ENCODE measurements around the gene ENTHD1.
"Not testable (repeated sequence)": the region's sequence is repeated elsewhere in the genome, so short reads cannot be mapped to it uniquely, and the experiment has no call there.

ENTHD1 gene

DNA sequence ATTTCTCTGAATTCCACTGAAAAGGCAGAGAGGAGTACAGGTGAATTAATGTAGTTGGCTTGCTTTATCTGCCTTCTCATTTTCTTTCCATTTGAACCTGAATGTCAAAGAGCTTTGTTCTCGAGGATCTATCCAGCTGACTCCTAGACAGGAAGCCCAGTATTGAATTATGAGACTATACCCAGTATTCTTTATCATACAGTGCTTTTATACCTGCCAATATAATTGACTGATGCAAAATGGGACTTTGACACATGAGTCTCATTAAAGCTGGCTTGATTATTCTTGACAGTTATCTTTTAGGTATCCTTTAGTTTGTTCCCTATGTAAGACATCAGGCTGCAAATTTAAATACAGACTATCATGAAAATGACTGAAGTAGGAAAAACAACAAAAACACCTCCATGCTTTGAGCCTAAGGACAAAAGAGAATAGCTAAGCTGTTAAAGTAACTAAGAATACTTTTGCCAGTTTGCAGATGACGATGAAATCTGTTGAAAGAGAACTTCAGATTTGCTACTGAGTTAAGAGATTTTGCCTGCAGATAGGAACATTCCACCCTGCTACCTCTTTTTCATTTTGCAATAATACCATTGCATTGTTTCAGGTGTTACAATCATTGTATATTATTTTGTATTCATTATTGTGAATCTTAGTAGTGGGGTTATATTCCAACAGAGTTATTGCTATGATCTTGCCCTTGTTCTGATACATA lies 117.1 kb downstream of the ENTHD1 start:
- DNase-seq: no peak

DNA sequence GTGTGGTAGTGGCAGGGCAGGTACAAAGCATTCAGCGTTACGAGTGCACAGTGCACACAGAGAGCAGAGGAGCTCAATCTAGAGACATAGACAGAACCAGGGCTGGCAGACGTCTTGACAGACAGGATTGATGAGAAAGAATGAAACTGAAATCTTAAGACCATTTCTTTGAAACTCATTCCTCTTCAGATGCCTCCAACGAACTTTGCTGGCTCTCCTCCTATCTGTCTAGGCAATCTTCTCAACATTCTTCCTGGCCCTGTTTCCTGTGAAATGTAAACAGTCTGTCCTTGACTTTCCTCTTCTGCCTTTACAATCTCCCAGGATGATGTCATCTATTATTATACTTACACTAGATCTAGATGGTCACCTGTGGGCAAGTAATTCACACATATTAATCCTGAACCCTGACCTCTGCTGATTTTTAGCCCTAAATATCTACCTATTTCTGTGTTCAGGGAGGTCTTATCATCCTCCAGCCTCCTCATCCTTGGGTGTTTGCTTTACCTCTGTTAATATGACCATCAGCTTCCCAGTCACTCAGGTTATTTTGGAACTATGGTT lies 119.5 kb downstream of the ENTHD1 start:
- DNase-seq: no peak

DNA sequence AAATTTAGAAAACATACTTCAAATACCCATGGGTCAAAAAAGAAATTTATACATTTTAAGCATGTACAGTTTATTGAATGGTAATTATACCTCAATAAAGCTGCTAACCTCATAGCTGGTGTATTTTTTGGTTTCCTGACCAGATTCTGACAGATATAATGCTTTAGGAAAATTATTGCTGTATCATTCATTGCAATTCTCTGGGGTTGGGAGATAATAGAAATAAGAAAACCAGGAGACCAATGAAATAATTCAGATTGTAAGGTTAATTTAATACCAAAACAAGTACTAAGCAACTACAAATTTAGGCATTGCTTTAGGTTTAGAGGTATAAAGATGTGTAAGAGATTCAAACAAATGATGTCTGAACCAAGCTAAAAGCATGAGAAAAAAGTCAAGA lies 120.1 kb downstream of the ENTHD1 start:
- no peak for DNase-seq

DNA sequence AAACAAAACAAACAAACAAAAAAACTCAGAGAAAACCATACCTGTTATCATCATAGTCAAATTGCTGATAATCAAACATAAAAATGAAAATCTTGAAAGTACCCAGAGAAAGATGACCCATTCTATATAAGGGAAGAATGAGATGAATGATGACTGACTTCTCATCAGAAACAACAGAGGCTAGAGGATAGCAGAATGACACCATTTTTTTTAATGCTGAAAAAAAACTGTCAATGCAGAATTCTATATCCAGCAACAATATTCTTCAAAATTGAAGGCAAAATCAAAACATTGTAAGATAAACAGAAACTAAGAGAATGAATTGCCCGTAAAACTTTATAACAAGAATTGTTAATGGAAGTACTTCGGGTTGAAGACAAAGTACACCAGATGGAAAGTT lies 122.1 kb downstream of the ENTHD1 start:
- no peak for DNase-seq

DNA sequence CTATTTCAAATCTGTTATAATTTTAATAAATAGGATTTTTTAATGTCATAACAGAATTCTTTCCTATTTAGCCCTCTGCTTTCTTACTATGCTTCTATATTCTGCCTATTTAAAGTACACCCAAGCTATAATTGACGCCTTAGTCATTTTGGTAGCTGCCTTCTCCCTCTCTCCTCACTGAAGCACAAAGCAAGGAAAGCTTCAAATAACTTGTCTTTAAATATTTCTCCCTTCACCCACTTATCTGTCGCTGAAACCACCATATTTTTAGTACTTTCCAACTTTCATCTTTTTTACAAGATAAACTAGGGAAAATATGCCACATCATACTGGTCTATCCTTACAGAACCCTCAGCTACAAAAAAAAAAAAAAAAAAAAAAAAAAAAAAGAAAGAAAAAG lies 127.9 kb downstream of the ENTHD1 start:
- DNase-seq: no peak

DNA sequence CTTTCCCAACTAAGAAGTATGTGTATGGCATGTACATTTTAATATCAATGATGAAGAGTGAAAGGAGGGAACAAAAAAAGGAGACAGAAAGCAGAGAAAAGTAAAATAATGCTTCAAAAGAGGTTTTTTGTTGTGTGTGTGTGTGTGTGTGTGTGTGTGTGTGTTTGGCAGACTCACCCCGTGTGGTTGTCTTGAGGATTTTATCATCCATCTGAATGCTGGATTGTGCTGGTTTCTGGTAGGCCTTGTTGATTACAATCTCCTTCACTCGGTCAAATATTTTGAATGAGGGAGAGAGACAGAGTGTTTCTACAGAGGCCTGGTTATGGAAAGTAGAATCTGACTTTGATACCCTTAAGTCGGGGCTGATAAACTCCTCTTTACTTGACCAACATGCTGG lies 128.5 kb downstream of the ENTHD1 start:
- no peak for DNase-seq

DNA sequence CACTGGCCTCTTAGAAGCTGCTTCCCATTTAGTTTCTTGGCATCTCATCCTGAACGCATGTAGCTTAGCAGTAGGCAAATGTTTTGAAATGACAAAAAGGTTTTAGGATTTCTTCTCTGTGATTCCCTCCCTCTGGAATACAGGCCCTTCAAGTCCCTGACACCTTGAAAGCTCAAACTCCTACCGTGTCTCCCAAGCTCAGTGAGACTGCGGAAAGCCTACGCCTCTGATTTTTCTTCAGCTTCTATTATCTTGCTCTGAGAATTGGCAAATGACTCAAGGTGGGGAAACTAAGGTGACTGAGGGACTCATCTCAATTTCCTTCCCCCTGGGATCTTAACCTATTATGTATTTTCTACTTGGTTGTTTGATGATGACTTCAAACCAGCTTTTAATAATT lies 130.3 kb downstream of the ENTHD1 start:
- no peak for DNase-seq

DNA sequence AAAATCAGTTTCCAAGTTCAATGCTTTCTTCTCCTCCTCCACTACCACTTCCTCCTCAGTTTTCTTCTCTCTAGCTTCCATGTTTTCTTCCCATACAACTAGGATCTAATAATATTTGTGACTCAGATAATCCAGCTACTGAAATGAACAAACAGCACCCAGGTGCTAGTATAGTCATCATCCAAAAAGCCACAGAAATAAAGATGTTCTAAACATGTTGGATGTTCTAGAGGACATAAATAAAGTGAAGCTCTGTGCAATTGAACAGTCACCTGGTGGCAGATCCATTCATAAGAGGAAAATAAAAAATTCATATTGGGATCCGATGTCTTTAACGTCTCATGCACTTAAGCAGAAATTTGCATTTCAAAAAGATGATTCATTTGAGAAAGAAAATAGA lies 142.8 kb downstream of the ENTHD1 start:
- no peak for DNase-seq

DNA sequence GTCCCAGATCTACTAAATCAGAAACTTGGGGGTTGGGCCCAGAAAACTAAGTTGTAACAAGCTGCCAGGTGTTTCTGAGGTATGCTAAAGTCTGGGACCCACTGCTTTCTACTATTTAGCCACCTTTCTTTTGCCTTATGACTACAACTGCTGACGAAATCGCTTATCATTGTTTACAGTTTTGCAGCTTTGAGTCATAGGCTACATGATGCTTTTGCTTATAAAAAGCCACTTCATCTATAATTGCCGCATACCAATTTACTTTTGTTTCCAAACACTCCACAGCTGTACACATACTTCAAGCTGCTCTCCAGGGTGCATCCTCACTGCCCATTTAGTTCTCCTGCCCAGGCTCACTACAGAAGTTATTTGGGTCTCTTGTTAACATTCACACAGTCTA lies 144.7 kb downstream of the ENTHD1 start:
- peak; percentile 30 for DNase-seq

DNA sequence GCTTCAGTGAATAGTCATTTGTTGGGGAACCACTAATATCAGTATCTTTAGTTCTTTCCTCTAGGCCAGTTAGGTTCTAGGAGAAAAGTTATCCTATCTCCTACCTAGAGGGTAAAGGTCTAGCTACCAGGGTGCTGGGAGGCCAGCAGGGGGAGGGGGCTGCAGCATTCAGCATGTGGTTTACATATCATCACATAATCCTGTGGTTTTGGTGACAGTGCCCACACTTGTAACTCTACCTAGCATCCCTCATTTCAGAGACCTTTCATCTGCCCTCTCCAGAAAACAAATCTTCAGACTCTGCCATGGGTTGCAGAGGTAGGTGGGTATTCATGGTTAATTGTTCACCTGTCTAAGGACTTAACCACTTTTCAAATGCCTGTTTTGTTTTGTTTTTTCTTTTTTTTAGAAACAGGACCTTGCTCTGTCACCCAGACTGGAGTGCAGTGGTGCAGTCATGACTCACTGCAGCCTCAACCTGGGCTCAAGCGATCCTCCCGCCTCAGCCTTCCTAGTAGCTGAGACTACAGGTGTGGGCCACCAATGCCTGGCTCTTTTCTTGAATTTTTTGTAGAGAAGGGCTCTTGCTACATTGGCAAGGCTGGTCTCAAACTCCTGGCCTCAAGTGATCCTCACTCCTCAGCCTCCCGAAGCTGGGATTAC lies 146.8 kb downstream of the ENTHD1 start:
- no peak for DNase-seq

DNA sequence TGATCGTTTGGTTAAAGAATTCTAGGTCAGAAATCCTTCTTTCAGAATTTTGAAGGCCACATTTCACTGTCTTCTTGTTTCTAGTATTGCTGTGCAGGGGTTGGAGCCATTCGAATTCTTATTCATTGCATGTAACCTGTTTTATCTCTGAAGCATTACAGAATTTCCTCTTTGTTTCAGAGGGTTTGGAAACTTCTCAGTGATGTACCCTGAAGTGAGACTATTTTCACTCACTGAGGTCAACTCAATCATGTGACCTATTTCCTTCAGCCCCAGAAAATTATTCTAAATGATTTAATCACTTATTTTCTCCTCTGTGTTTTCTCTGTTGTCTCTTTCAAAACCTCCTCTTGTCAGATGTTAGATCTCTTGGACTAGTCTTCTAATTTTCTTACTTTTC lies 147.8 kb downstream of the ENTHD1 start:
- no peak for DNase-seq

DNA sequence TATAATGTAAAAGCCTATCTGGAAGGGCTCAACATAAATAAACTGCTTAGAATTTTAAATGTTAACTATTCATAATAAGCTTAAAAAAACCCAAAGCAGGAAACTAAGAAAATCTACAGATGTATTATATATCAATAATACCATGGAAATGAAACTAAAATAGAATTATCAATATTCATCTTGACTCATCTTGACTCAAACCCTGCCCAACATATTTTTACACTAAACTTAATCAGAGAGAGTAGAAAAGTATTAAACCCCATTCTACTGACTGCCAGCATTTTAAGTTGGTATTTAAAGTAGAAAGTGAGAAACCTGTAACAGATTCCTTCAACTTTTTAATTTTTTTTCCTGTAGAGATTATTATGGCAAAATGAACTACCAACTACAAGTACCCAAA lies 149.2 kb downstream of the ENTHD1 start:
- no peak for DNase-seq

DNA sequence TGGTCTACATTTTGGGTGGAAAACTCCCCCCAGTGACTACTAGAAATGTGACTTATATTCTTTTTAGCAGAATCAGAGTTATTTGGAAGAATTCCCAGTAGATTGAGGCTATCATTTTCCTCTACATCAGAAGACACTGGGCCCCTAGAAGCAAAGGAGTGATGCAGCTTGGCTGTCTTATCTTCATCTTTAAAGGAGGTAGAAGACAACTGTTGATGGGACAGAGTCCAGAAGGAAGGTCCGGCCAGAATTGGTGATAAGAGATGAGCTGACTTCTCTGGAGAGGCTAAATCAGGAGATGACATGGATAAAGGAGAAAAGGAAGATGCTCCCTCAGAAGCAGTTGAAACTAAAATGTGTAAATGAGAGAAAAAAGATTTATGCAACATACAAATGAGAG lies 149.6 kb downstream of the ENTHD1 start:
- no peak for DNase-seq

DNA sequence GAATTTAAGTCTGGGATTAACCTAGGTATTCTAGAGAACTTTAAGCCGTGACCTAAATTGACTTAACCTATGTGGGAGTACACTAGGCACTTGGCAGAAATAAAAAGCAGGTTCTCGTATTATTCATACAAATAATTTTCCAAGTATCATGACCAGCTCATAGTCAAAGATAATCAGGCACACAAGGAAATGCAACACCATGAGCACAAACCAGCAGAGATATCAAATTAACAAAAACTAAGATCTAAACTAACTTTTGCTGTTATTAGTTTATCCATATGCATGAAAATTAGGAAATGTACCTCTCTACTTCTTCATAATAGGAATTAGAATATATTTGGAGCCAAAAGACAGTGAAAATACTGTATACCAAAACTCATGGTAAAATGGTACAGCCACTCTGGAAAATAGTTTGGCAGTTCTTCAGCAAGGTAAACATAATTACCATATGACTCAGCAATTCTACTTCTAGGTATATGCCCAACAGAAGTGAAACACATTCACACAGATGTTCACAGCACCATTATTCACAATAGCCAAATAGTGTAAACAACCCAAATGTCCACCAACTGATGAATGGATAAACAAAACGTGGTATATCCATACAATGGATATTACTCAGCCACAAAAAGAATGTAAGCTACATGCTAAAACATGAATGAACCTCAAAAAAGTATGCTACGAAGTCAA lies 154.1 kb downstream of the ENTHD1 start:
- DNase-seq: no peak

DNA sequence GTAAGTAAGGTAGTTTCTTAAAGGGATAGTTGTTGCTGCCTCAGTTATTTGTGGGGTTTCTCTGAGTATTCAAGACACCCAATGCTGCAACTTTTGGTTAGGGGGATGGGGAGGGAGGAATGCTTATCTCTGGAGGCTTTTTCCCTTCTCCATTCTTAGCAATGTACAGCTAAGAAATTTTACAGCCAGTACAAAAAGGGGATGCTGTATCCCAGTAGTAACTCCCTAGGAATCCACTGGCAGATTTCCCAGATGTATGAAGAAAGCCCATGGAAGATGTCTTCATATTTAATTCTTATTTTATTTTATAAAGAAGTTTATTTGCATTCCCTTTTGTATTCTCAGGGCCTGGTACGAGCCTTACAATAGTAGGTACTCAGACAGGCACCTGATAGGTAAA lies 154.8 kb downstream of the ENTHD1 start:
- no peak for DNase-seq

DNA sequence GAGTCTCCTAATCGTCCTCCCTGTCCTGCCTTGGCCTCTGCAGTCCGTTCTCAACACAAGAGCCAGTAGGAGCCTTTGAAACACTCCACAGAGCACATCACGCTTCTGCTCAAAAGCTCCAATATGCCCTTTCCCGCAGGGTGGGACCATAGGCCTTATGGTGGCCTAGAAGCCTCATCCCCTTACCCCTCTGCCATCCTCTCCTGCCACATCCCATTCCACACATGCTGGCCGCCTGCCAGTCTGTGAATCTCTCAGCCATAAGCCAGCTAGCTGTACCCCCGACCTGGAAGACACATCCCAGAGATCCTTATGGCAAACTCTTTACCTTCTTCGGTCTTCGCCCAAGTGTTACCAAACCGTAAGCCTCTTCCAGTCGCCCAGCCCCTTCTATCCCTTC lies 157.8 kb downstream of the ENTHD1 start:
- DNase-seq: no peak

DNA sequence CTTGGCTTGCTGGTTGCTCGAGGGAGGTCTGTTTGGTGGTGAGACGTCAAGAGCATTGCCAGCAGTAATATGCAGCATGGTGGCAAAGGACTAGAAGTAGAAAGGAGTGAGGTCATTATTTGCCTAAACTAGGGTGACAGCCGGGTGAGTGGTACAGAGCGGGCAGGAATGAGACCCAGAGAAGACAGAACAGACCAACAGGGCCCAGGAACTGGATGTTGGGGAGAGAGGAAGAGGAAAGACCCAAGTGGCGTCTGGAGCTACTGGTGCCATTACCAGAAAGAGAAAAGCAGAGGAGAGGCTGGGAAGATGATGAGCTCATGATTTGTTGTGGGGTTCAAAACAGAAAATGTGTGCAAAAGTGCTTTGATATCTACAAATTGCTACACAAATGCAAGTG lies 158.7 kb downstream of the ENTHD1 start:
- DNase-seq: no peak

DNA sequence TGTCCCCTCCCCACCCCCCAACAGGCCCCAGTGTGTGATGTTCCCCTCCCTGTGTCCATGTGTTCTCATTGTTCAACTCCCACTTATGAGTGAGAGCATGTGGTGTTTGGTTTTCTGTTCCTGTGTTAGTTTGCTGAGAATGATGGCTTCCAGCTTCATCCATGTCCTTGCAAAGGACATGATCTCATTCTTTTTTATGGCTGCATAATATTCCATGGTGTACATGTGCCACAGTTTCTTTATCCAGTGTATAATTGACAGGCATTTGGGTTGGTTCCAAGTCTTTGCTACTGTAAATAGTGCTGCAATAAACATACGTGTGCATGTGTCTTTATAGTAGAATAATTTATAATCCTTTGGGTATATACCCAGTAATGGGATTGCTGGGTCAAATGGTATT lies 159.5 kb downstream of the ENTHD1 start:
- DNase-seq: not testable (repeated sequence)

DNA sequence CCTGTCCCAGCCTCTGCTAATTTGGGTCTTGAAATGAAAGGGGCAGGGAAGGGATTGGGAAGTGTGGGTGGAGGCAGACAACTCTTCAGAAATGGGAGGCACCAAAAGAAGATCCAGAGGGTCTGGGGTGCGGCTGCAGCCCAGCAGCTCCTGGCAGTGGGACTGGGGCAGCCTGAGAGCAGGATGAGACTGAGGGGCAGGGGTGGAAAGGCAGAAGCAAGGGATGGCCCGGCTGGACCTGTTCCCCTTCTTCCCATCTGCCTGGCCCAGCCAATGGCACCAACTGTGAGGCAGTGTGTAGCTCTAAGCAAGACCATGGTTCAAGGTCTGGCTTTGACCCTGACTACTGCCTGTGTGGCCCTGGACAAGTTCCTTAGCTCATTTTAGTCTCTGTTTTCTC lies 160.4 kb downstream of the ENTHD1 start:
- no peak for DNase-seq

DNA sequence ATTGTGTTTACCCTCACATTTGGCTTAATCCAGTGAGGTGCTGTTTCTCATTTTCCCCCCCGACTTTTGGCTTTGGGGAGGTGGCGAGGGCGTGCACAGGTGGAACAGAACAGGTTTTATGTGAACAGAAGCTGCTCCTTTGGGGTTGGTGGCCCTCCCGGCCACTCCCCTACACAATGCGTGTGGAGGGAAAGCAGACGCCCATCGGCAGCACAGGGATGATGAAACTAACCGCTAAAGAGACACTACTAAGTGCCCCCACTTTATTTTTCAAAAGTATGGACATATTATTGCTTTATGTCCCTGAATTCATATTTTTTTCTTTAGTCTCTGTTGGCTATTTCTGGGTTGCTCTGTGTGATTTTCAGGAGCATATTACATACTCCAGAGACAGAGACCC lies 160.9 kb downstream of the ENTHD1 start:
- no peak for DNase-seq

DNA sequence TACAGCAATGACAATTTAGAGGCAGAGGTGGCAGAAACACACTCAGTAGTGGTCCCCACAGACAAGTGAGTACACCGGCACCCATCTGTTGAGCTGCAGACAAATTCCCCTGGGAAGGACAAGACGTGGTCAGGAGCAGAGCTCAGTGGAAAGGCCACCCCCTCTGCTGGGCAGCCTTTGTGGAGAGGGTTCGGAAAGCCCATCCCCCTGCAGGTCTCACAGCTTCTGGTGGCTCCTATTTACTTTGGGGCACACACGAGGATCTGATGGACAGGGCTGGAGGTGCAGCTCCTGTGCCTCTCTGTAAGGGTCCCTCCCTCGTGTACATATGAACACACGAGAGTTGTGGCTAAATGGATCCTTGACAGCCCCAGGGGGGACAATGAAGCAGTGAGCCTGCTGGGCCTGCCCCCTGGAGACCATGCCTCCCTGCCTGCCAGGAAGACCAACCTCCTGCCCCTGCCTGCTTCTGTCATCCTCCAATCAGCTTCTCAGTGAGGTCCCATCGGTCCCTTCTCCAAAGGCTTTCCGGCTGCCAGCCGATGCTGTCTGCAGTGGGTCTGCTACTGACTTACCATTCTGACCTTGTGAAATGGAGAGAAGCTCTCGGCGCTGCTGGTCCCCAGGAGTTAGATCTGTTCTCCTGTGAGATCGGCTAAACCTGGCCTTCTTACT lies 161.5 kb downstream of the ENTHD1 start:
- no peak for DNase-seq

DNA sequence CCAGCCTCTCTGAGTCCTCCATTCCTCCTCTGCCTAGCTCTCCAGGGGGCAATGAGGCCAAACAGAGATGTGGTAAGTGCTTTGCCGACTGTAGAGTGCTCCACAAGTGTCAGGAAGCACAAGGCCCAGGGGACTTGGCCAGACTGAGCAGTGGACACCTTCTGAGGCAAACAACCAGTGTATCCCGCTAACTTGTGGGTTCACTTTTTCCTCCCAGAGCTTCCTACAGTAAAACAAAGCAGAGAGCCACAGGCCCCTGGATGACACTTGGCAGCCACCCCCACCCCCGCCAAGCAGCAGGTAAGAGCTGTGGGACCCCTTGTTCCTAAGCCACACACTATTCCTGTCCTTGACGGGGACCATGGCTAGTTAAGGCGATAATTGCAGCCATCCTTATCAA lies 162.1 kb downstream of the ENTHD1 start:
- no peak for DNase-seq

DNA sequence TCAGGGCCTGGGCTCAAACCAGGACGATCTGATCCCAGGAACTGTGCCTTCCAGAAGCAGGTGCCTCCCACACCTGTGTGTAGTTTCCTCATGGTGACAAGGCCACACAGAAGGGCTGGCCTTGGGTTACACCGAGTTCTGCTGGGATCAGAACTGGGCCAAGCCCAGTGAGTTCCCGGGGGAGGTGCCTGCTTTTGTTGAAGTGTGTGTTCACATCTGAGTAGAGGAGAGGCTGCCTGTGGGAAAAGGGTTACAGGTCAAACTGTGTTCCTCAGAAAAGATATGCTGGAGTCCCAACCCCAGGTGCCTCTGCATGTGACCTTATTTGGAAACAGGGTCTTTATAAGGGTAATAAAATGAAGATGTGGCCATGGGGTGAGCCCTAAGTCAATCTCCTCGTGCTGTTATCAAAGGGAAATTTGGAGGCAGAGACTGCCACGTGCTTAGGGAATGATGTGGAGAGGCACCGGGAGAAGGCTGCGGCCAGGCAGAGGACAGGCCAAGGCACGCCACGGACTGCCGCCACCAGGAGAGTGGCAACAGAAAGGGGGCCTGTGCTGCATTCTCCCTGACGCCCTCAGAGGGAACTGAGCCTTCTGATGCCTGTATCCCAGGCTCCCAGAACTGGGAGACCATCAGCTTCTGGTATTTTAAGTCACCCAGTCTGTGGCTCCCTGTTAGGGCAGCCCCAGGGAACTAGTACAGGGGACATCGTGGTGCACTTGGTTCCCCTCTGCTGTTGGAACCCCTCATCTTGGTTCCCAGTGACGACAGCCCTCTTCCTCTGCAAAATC lies 164.2 kb downstream of the ENTHD1 start:
- DNase-seq: no peak

Data from NCI-H2227 treated with DMSO at 0.1 percent for 48 hours (cell line).